ENCODE results near the gene PROK1.

DNA sequence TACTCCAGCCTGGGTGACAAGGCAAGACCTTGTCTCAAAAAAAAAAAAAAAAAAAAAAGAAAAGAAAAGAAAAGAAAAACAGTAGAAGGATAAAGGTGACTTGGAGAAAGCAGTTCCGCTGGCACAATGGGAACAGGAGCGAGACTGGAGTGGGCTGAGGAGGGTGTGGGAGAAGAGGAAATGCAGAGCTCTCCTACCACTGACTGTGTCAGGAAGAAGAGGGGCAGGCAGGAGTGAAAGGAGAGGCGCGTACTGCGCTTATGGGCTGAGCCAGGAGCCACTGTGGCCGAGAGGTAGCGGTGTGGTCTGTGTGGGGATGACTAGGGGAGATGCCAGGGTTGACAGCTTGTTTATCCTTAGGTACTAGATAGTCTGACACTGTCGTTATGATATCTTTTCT is 6.4 kb upstream of the PROK1 start:
- TF ChIP-seq, protein P1, sequence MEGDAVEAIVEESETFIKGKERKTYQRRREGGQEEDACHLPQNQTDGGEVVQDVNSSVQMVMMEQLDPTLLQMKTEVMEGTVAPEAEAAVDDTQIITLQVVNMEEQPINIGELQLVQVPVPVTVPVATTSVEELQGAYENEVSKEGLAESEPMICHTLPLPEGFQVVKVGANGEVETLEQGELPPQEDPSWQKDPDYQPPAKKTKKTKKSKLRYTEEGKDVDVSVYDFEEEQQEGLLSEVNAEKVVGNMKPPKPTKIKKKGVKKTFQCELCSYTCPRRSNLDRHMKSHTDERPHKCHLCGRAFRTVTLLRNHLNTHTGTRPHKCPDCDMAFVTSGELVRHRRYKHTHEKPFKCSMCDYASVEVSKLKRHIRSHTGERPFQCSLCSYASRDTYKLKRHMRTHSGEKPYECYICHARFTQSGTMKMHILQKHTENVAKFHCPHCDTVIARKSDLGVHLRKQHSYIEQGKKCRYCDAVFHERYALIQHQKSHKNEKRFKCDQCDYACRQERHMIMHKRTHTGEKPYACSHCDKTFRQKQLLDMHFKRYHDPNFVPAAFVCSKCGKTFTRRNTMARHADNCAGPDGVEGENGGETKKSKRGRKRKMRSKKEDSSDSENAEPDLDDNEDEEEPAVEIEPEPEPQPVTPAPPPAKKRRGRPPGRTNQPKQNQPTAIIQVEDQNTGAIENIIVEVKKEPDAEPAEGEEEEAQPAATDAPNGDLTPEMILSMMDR (conservative IDR thresholded peaks at IDR 0.05; ENCODE audit: low read depth, low read length): no peak
- TF ChIP-seq EZH2 (IDR thresholded peaks at IDR 0.05; ENCODE audit: borderline replicate concordance, low read depth, low read length, poor library complexity, severe bottlenecking): no peak

Data from A673 (cell line).